ENCODE measurements around the gene GPX1. TPM values are rescaled to one million over a fixed set of nuclear protein-coding genes. Genes with fewer than 3 reads are reported as not detected.

The GPX1 gene
- polyA plus RNA-seq, 3 donors, result 1,287 to 2,105 (median 1,394) TPM

DNA sequence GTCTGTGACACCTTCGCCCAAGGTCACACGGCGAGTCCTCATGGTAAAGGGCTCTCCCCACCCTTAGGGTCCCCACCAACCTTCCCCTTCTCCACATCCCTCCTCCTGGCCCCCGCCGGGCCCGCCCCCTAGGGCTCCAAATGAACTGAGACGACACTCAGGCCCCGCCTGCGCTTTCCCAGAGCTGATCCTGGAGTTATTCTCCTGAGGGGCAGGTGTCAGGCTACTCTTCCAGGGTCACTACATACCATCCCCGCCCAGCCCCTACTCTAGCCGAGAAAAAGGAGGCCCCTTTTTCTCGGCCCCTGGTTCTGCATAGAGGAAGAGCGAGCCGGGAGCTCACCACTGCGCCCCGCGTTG is 18.6 kb downstream of the GPX1 start:
- peaks cover 14 to 23% of the 10 kb centered on the region in 2 donors for H3K36me3 ChIP-seq (replicated peaks in 1 of 2; ENCODE audit: control insufficient read depth in 1 of 2, insufficient read depth in 2 of 2, low read length in 2 of 2)
- peak overlapping the region; percentile 73 for H2AFZ ChIP-seq (ENCODE audit: insufficient read depth, low read depth, low read length, poor library complexity, severe bottlenecking)
- no peaks in the 10 kb centered on the region for H3K9me3 ChIP-seq (replicated peaks in 1 of 2; ENCODE audit: control insufficient read depth in 1 of 2, insufficient read depth in 1 of 2, low read length in 2 of 2)
- peak overlapping the region; percentile 95 for H3K4me2 ChIP-seq (replicated peaks; ENCODE audit: extremely low read depth, low read length, poor library complexity, severe bottlenecking)
- peak overlapping the region; percentile 95 to 97 for H3K4me3 Mint-ChIP-seq
- DNase-seq, result no peak
- peaks cover 52% of the 10 kb centered on the region for H3K4me1 Mint-ChIP-seq
- H3K36me3 Mint-ChIP-seq, result peaks cover 22 to 34% of the 10 kb centered on the region in 2 donors
- H3K9me3 Mint-ChIP-seq, result no peaks in the 10 kb centered on the region
- H4K20me1 ChIP-seq (ENCODE audit: insufficient read depth, low read length), result no peaks in the 10 kb centered on the region
- H3K27me3 Mint-ChIP-seq (ENCODE audit: low read depth in 3 of 3), result peaks cover 0 to 5% (median 0%) of the 10 kb centered on the region in 3 donors
- WGBS (ENCODE audit: insufficient coverage), result 0% methylated on average over 17 of the region's 17 CpGs
- H3K9ac ChIP-seq (ENCODE audit: insufficient read depth, low read length, poor library complexity, severe bottlenecking), result peak overlapping the region; percentile 95
- no peaks in the 10 kb centered on the region for H3K27me3 ChIP-seq (ENCODE audit: control insufficient read depth in 2 of 2, insufficient read depth in 2 of 2, low read length in 2 of 2)
- peak overlapping the region; percentile 87 to 95 (median 89) for H3K4me3 ChIP-seq (replicated peaks in 1 of 3; ENCODE audit: low read depth in 2 of 3, low read length in 3 of 3)
- peak overlapping the region; percentile 97 to 100 (median 100) for H3K27ac Mint-ChIP-seq
- H3K4me1 ChIP-seq (ENCODE audit: control insufficient read depth in 1 of 2, insufficient read depth in 2 of 2, low read length in 2 of 2), result peaks cover 67 to 82% of the 10 kb centered on the region in 2 donors
- H3K27ac ChIP-seq (ENCODE audit: low read depth in 1 of 2, low read length in 2 of 2), result peak overlapping the region; percentile 98 to 99
- H3K79me2 ChIP-seq (ENCODE audit: insufficient read depth, low read length), result peaks cover 77% of the 10 kb centered on the region
- TF ChIP-seq, protein P1, sequence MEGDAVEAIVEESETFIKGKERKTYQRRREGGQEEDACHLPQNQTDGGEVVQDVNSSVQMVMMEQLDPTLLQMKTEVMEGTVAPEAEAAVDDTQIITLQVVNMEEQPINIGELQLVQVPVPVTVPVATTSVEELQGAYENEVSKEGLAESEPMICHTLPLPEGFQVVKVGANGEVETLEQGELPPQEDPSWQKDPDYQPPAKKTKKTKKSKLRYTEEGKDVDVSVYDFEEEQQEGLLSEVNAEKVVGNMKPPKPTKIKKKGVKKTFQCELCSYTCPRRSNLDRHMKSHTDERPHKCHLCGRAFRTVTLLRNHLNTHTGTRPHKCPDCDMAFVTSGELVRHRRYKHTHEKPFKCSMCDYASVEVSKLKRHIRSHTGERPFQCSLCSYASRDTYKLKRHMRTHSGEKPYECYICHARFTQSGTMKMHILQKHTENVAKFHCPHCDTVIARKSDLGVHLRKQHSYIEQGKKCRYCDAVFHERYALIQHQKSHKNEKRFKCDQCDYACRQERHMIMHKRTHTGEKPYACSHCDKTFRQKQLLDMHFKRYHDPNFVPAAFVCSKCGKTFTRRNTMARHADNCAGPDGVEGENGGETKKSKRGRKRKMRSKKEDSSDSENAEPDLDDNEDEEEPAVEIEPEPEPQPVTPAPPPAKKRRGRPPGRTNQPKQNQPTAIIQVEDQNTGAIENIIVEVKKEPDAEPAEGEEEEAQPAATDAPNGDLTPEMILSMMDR (IDR thresholded peaks at IDR 0.05), result no peak
- intact Hi-C loops (cut with micrococcal nuclease), result loop anchor here (5.0 kb wide), 3 partner anchors 33 to 108 kb away; partner anchors contain the start of genes RHOA (in 1 of the 2) and TCTA (in 1 of the 2)

DNA sequence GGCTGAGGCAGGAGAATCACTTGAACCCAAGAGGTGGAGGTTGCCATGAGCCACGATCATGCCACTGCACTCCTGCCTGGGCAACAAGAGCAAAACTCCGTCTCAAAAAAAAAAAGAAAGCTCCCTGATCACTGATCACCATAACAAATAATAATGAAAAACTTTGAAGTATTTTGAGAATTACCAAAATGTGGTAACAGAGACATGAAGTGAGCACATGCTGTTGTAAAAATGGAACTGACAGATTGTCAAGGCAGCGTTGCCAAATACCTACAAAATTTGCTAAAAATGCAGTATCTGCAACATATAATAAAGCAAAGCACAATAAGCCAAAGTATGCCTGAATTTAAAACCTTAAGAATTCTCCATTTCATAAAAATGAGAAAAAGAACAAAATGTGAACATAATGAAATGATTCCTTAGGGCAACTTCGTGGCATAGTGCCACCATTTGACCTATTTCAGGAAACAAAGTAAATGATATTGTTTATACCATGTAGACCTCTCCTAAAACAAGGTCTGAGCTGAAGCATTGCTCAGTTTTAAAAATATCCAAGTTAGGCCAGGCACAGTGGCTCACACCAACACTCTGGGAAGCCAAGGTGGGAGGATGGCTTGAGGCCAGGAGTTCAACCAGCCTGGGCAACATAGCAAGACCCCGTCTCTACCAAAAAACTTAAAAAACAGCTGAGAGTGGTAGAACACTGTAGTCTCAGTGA is 24.1 kb downstream of the GPX1 start:
- Histone ChIP-seq H3K36me3 (replicated peaks in 1 of 2; ENCODE audit: control insufficient read depth in 1 of 2, insufficient read depth in 2 of 2, low read length in 2 of 2) (peaks cover 44 to 66% of the 10 kb centered on the region in 2 donors), H3K79me2 (ENCODE audit: insufficient read depth, low read length) (peaks cover 99% of the 10 kb centered on the region)

More for the DNA sequence above, 24.1 kb downstream of the GPX1 start:
- no peak for DNase-seq
- Mint-ChIP-seq H3K27ac (peak overlapping the region; percentile 93 to 96 (median 96)), H3K4me1 (peaks cover 38% of the 10 kb centered on the region), H3K9me3 (peaks cover 0 to 2% (median 0%) of the 10 kb centered on the region in 7 donors), H3K27me3 (ENCODE audit: low read depth in 3 of 3) (no peaks in the 10 kb centered on the region), H3K4me3 (no peak overlapping the region), H3K36me3 (peaks cover 54 to 87% of the 10 kb centered on the region in 2 donors)
- H3K27ac ChIP-seq (ENCODE audit: low read depth in 1 of 2, low read length in 2 of 2), result peak overlapping the region; percentile 79 to 89
- H3K27me3 ChIP-seq (ENCODE audit: control insufficient read depth in 2 of 2, insufficient read depth in 2 of 2, low read length in 2 of 2), result no peaks in the 10 kb centered on the region
- no peak overlapping the region for H3K4me2 ChIP-seq (replicated peaks; ENCODE audit: extremely low read depth, low read length, poor library complexity, severe bottlenecking)
- peaks cover 42 to 55% of the 10 kb centered on the region in 2 donors for H3K4me1 ChIP-seq (ENCODE audit: control insufficient read depth in 1 of 2, insufficient read depth in 2 of 2, low read length in 2 of 2)
- H4K20me1 ChIP-seq (ENCODE audit: insufficient read depth, low read length), result peaks cover 10% of the 10 kb centered on the region
- H3K4me3 ChIP-seq (replicated peaks in 1 of 3; ENCODE audit: low read depth in 2 of 3, low read length in 3 of 3), result no peak overlapping the region
- no peak overlapping the region for H3K9ac ChIP-seq (ENCODE audit: insufficient read depth, low read length, poor library complexity, severe bottlenecking)
- H3K9me3 ChIP-seq (replicated peaks in 1 of 2; ENCODE audit: control insufficient read depth in 1 of 2, insufficient read depth in 1 of 2, low read length in 2 of 2), result no peaks in the 10 kb centered on the region
- TF ChIP-seq, protein P1 (IDR thresholded peaks at IDR 0.05), result no peak
- no CpG with 5 or more reads among the region's 5 CpGs for WGBS (ENCODE audit: insufficient coverage)
- intact Hi-C loops (cut with micrococcal nuclease), result no loop called here
- no peak overlapping the region for H2AFZ ChIP-seq (ENCODE audit: insufficient read depth, low read depth, low read length, poor library complexity, severe bottlenecking)

Measured in CD14-positive monocyte (primary cell).